SK-N-SH (cell line): Measurements from ENCODE around the gene OTOP2. TPM values are rescaled to one million over a fixed set of nuclear protein-coding genes. Genes with fewer than 3 reads are reported as not detected.

Experiments
- CTCF ChIA-PET: fragments of 300-600, 350-600 bp; formaldehyde crosslinking; extraction: SDS; loops from one replicate; lab custom pipeline; 2021; lab: Yijun Ruan, JAX
- POLR2A ChIA-PET: fragments of 350-600 bp; sonication (Branson Sonifier 250); formaldehyde crosslinking; extraction: SDS; loops from one replicate; lab custom pipeline; 2020; ENCODE audit warnings: antibody characterized with exemption, inconsistent platforms; lab: Yijun Ruan, JAX
- DNase-seq: peaks from one replicate; pipeline ENCODE4 v3.0.0; 2012
- H2AFZ ChIP-seq: fragments of 200-600 bp; sonication (generic); 2 replicates; pipeline ENCODE4 v1.8.1; 2016; ENCODE audit warnings: antibody characterized with exemption, mild to moderate bottlenecking, low read depth
- H3F3A ChIP-seq: fragments of 200-600 bp; sonication (generic); replicated peaks from 2 replicates; pipeline ENCODE3; 2016; ENCODE audit warnings: antibody characterized with exemption, mild to moderate bottlenecking; ENCODE audit not compliant: insufficient read depth
- H3K27ac ChIP-seq, 2 experiments: fragments of 200-500 bp in 1 of 2; fragments of 200-600 bp in 1 of 2; sonication (Bioruptor generic) in 1 of 2; sonication (generic), shearing (Covaris generic) in 1 of 2; 2 replicates each; pipeline versions ENCODE4 v1.5.1 to v1.6.1; 2014 to 2016; ENCODE audit warnings: low read depth in 2 of 2, inconsistent platforms in 1 of 2, low read length in 1 of 2, mild to moderate bottlenecking in 1 of 2, mixed read lengths in 1 of 2
- H3K27me3 ChIP-seq: fragments of 200-600 bp; sonication (generic), shearing (Covaris generic); 2 replicates; pipeline ENCODE4 v1.6.1; 2016; ENCODE audit warnings: mixed run types; ENCODE audit not compliant: insufficient read depth
- H3K36me3 ChIP-seq, 2 experiments: fragments of 200-500 bp in 1 of 2; fragments of 200-600 bp in 1 of 2; sonication (Bioruptor generic) in 1 of 2; sonication (generic) in 1 of 2; replicated peaks in 1 of 2; 2 replicates each; pipeline versions ENCODE3 to v1.5.1; 2014 to 2016; ENCODE audit warnings: low read length in 1 of 2, mild to moderate bottlenecking in 1 of 2; ENCODE audit not compliant: insufficient read depth in 2 of 2, control insufficient read depth in 1 of 2
- H3K4me1 ChIP-seq, 2 experiments: fragments of 200-500 bp in 1 of 2; fragments of 200-600 bp in 1 of 2; sonication (Bioruptor generic) in 1 of 2; sonication (generic), shearing (Covaris generic) in 1 of 2; 2 replicates each; pipeline versions ENCODE4 v1.5.1 to v1.6.1; 2014 to 2016; ENCODE audit warnings: low read depth in 1 of 2, low read length in 1 of 2, mixed run types in 1 of 2; ENCODE audit not compliant: insufficient read depth in 2 of 2, control insufficient read depth in 1 of 2
- H3K4me2 ChIP-seq: fragments of 200-600 bp; sonication (generic), shearing (Covaris generic); 2 replicates; pipeline ENCODE4 v1.6.1; 2017; ENCODE audit warnings: mixed run types
- H3K4me3 ChIP-seq, 2 experiments: fragments of 200-500 bp in 1 of 2; fragments of 200-600 bp in 1 of 2; sonication (Bioruptor generic) in 1 of 2; sonication (generic), shearing (Covaris generic) in 1 of 2; 2 replicates each; pipeline versions ENCODE4 v1.5.1 to v1.8.1; 2014 to 2016; ENCODE audit warnings: low read depth in 2 of 2, inconsistent platforms in 1 of 2, low read length in 1 of 2, mild to moderate bottlenecking in 1 of 2, mixed read lengths in 1 of 2, moderate library complexity in 1 of 2
- H3K79me2 ChIP-seq: fragments of 200-600 bp; sonication (generic); 2 replicates; pipeline ENCODE4 v1.8.1; 2017; ENCODE audit warnings: mild to moderate bottlenecking; ENCODE audit not compliant: insufficient read depth
- H3K9ac ChIP-seq: fragments of 200-600 bp; sonication (generic); 2 replicates; pipeline ENCODE4 v1.6.1; 2017; ENCODE audit warnings: mixed run types
- H3K9me2 ChIP-seq: fragments of 200-600 bp; sonication (generic); 2 replicates; pipeline ENCODE4 v1.6.1; 2017; ENCODE audit warnings: mixed run types
- H3K9me3 ChIP-seq: fragments of 200-600 bp; sonication (generic); 2 replicates; pipeline ENCODE4 v1.6.1; 2017; ENCODE audit warnings: mixed run types, mild to moderate bottlenecking, moderate library complexity
- H4K20me1 ChIP-seq: fragments of 200-600 bp; sonication (generic); 2 replicates; pipeline ENCODE4 v1.6.1; 2017; ENCODE audit warnings: mild to moderate bottlenecking, mixed run types; ENCODE audit not compliant: insufficient read depth
- CHD2 ChIP-seq: fragments of 150-350 bp; IDR thresholded peaks from 2 replicates; pipeline ENCODE4 v1.6.1; 2018; ENCODE audit warnings: low read length; ENCODE audit not compliant: partially characterized antibody
- ELF1 ChIP-seq: IDR thresholded peaks from 2 replicates; pipeline ENCODE4 v1.4.0; 2012
- EZH2phosphoT487 ChIP-seq: fragments of 200-600 bp; sonication (generic); IDR thresholded peaks from 2 replicates; pipeline ENCODE4 v1.6.1; 2017; ENCODE audit warnings: low read depth, mixed run types, mild to moderate bottlenecking, antibody characterized with exemption, moderate library complexity, borderline replicate concordance
- MXI1 ChIP-seq: IDR thresholded peaks from 2 replicates; pipeline ENCODE4 v1.6.1; 2012; ENCODE audit warnings: mild to moderate bottlenecking, low read depth, low read length, improper control_type of control experiment
- NFIC ChIP-seq: IDR thresholded peaks from 2 replicates; pipeline ENCODE4 v1.4.0; 2012; ENCODE audit warnings: borderline replicate concordance
- NRF1 ChIP-seq: IDR thresholded peaks from 2 replicates; pipeline ENCODE4 v1.6.1; 2012; ENCODE audit warnings: low read depth, mild to moderate bottlenecking, low read length
- RAD21 ChIP-seq: IDR thresholded peaks from 2 replicates; pipeline ENCODE4 v1.6.1; 2012; ENCODE audit warnings: mild to moderate bottlenecking, low read length
- RFX5 ChIP-seq: IDR thresholded peaks from 2 replicates; pipeline ENCODE4 v1.6.1; 2012; ENCODE audit warnings: mild to moderate bottlenecking, improper control_type of control experiment, low read length
- RXRA ChIP-seq: IDR thresholded peaks from 2 replicates; pipeline ENCODE4 v1.4.0; 2012; ENCODE audit warnings: low read depth, mild to moderate bottlenecking, borderline replicate concordance
- TAF1 ChIP-seq: IDR thresholded peaks from 2 replicates; pipeline ENCODE4 v1.6.1; 2012; ENCODE audit warnings: low read depth, mild to moderate bottlenecking, low read length, moderate library complexity, borderline replicate concordance
- WGBS: methylation state at CpG from one replicate; pipeline ENCODE4 v1.1.6; 2017; ENCODE audit warnings: low lambda C conversion rate; 5-methylcytosine and 5-hydroxymethylcytosine counted together
- polyA plus RNA-seq, 3 experiments: library from polyadenylated mRNA; depleted of rRNA; stranded (reverse); fragments of >200 nt; gene quantifications; 2 replicates each; pipeline ENCODE4 v1.2.3, GENCODE V29; 2012
- TF ChIP-seq, protein P1 (sequence below): fragments of 150-350 bp; IDR thresholded peaks from 2 replicates; pipeline ENCODE4 v1.6.1; 2017; ENCODE audit warnings: antibody characterized with exemption, low read length, low read depth, borderline replicate concordance
- TF ChIP-seq, protein P2 (sequence below): fragments of 150-350 bp; IDR thresholded peaks from 2 replicates; pipeline ENCODE4 v1.6.1; 2016; ENCODE audit warnings: mild to moderate bottlenecking, low read depth, low read length
- TF ChIP-seq, protein P3 (sequence below): IDR thresholded peaks from 2 replicates; pipeline ENCODE4 v1.6.1; 2012; ENCODE audit warnings: mild to moderate bottlenecking, low read depth, low read length, moderate library complexity

Gene OTOP2
- polyA plus RNA-seq, 1 of the 3 experiments (the other 2 are of a cell fraction): not detected

DNA sequence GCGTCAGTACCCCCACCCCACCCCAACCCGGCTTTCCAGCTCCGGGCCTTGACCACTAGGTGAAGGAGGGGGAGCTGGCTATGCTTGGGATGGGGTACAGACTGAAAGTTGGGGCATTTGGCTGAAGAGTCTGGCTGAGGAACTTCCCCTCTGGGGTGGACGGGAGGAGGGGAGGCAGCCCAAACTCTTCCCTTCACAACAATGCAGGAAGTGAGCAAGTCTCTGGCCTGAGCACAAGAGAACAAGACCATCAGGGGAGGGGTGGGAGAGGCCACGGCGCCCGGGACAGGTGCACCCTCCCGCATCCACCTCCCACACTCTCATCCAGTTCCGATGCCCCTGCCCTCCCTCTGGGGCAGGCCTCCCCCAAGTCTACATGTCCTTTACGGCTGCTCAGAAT is 6.6 kb upstream of the OTOP2 start:
- Histone ChIP-seq H3K36me3 (no peaks in the 10 kb centered on the region), H2AFZ (no peak overlapping the region), H3K4me2 (no peak overlapping the region), H3K9me3 (no peaks in the 10 kb centered on the region), H3K4me3 (no peak overlapping the region), H3K27ac (no peak overlapping the region), H3K9me2 (no peaks in the 10 kb centered on the region), H3F3A (no peaks in the 10 kb centered on the region), H3K4me1 (no peaks in the 10 kb centered on the region), H3K79me2 (no peaks in the 10 kb centered on the region), H4K20me1 (no peaks in the 10 kb centered on the region), H3K27me3 (peaks cover 9% of the 10 kb centered on the region; the same call in 1 of the 2 replicates), H3K9ac (no peak overlapping the region)
- POLR2A ChIA-PET: no interaction called here
- DNase-seq: no peak
- TF ChIP-seq ELF1 (no peak), RFX5 (no peak), RAD21 (no peak), MXI1 (no peak), TAF1 (no peak), CHD2 (no peak), NRF1 (no peak), NFIC (no peak), EZH2phosphoT487 (no peak), RXRA (no peak)
- TF ChIP-seq, protein P1, sequence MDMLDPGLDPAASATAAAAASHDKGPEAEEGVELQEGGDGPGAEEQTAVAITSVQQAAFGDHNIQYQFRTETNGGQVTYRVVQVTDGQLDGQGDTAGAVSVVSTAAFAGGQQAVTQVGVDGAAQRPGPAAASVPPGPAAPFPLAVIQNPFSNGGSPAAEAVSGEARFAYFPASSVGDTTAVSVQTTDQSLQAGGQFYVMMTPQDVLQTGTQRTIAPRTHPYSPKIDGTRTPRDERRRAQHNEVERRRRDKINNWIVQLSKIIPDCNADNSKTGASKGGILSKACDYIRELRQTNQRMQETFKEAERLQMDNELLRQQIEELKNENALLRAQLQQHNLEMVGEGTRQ: no peak
- TF ChIP-seq, protein P2, sequence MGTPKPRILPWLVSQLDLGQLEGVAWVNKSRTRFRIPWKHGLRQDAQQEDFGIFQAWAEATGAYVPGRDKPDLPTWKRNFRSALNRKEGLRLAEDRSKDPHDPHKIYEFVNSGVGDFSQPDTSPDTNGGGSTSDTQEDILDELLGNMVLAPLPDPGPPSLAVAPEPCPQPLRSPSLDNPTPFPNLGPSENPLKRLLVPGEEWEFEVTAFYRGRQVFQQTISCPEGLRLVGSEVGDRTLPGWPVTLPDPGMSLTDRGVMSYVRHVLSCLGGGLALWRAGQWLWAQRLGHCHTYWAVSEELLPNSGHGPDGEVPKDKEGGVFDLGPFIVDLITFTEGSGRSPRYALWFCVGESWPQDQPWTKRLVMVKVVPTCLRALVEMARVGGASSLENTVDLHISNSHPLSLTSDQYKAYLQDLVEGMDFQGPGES: no peak
- TF ChIP-seq, protein P3, sequence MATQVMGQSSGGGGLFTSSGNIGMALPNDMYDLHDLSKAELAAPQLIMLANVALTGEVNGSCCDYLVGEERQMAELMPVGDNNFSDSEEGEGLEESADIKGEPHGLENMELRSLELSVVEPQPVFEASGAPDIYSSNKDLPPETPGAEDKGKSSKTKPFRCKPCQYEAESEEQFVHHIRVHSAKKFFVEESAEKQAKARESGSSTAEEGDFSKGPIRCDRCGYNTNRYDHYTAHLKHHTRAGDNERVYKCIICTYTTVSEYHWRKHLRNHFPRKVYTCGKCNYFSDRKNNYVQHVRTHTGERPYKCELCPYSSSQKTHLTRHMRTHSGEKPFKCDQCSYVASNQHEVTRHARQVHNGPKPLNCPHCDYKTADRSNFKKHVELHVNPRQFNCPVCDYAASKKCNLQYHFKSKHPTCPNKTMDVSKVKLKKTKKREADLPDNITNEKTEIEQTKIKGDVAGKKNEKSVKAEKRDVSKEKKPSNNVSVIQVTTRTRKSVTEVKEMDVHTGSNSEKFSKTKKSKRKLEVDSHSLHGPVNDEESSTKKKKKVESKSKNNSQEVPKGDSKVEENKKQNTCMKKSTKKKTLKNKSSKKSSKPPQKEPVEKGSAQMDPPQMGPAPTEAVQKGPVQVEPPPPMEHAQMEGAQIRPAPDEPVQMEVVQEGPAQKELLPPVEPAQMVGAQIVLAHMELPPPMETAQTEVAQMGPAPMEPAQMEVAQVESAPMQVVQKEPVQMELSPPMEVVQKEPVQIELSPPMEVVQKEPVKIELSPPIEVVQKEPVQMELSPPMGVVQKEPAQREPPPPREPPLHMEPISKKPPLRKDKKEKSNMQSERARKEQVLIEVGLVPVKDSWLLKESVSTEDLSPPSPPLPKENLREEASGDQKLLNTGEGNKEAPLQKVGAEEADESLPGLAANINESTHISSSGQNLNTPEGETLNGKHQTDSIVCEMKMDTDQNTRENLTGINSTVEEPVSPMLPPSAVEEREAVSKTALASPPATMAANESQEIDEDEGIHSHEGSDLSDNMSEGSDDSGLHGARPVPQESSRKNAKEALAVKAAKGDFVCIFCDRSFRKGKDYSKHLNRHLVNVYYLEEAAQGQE: no peak
- CTCF ChIA-PET: interaction anchor here (1.6 kb wide), 1 partner anchor 40 kb away, joined by 6 read pairs; no protein-coding TSS in a partner anchor
- WGBS: 68% methylated on average over 10 of the region's 10 CpGs
